Esophagus squamous epithelium (tissue), 5 donors: ENCODE data around the gene TPSB2. TPM values are rescaled to one million over a fixed set of nuclear protein-coding genes. Genes with fewer than 3 reads are reported as not detected.

Source experiments
- DNase-seq: peaks from one replicate; lab custom pipeline; 2025; lab: John Stamatoyannopoulos, UW
- H3K27ac ChIP-seq, 4 donors: fragments of 200-600 bp; sonication (generic); one replicate each; pipeline ENCODE4 v1.5.1; 2016 to 2019; ENCODE audit warnings: mild to moderate bottlenecking in 1 of 4
- H3K27me3 ChIP-seq, 4 donors: fragments of 200-600 bp; sonication (generic); 1 replicate in 3 of 4; 2 replicates in 1 of 4; pipeline versions ENCODE4 v1.5.1 to v1.6.0; 2017 to 2021; ENCODE audit warnings: antibody characterized with exemption in 1 of 4
- H3K36me3 ChIP-seq, 3 donors: fragments of 200-600 bp; sonication (generic); one replicate each; pipeline ENCODE4 v1.5.1; 2016 to 2019
- H3K4me1 ChIP-seq, 3 donors: fragments of 200-600 bp; sonication (generic); one replicate each; pipeline ENCODE4 v1.5.1; 2017 to 2019
- H3K4me3 ChIP-seq, 4 donors: fragments of 200-600 bp; sonication (generic); 1 replicate in 3 of 4; 2 replicates in 1 of 4; pipeline ENCODE4 v1.5.1; 2016 to 2019; ENCODE audit warnings: mild to moderate bottlenecking in 2 of 4, moderate library complexity in 1 of 4
- H3K9me3 ChIP-seq, 3 donors: fragments of 200-600 bp; sonication (generic); one replicate each; pipeline ENCODE4 v1.5.1; 2016 to 2019
- POLR2A ChIP-seq, 4 donors: fragments of 450-650 bp; IDR thresholded peaks; one replicate each; pipeline ENCODE4 v1.6.1; 2017; ENCODE audit warnings: antibody characterized with exemption in 4 of 4, mild to moderate bottlenecking in 4 of 4, moderate library complexity in 3 of 4
- WGBS, 2 donors: methylation state at CpG; one replicate each; pipeline ENCODE4 v1.1.5; 2018; 5-methylcytosine and 5-hydroxymethylcytosine counted together
- intact Hi-C: fragments of 100-400 bp; cut with DNase I; formaldehyde crosslinking; loops from one replicate; pipeline ENCODE4 v1.15.0; 2022
- total RNA-seq, 4 donors: library from RNA; depleted of rRNA; stranded (reverse); fragments of >200 nt; gene quantifications; one replicate each; pipeline ENCODE4 v1.1.0, GENCODE V29; 2016
- TF ChIP-seq, protein P1 (sequence below), 6 experiments: fragments of 450-650 bp in 4 of 6; fragments of 200-600 bp in 2 of 6; sonication (generic) in 2 of 6; IDR thresholded peaks; one replicate each; pipeline ENCODE4 v1.5.1; 2016 to 2019; ENCODE audit warnings: antibody characterized with exemption in 6 of 6, mild to moderate bottlenecking in 4 of 6, moderate library complexity in 4 of 6
- donor health status: DM: yes; HTN: yes; CAD: no.

Gene TPSB2
- total RNA-seq, 4 donors from 2014 or later = 4.0 to 537 (median 20.2) TPM

GRCh38 chr16:1265090-1265630 lies 35.2 kb upstream of the TPSB2 start:
- DNase-seq = no peak
- intact Hi-C loops = loop anchor here (10.0 kb wide), 1 partner anchor 790 kb away; no protein-coding TSS in a partner anchor
- no peaks in the 10 kb centered on the region for H3K9me3 ChIP-seq
- H3K27ac ChIP-seq = no peak overlapping the region
- H3K36me3 ChIP-seq = no peaks in the 10 kb centered on the region
- H3K4me1 ChIP-seq = peaks cover 0 to 7% (median 0%) of the 10 kb centered on the region in 3 donors
- TF ChIP-seq POLR2A (IDR thresholded peaks at IDR 0.05) = no peak
- TF ChIP-seq, protein P1, sequence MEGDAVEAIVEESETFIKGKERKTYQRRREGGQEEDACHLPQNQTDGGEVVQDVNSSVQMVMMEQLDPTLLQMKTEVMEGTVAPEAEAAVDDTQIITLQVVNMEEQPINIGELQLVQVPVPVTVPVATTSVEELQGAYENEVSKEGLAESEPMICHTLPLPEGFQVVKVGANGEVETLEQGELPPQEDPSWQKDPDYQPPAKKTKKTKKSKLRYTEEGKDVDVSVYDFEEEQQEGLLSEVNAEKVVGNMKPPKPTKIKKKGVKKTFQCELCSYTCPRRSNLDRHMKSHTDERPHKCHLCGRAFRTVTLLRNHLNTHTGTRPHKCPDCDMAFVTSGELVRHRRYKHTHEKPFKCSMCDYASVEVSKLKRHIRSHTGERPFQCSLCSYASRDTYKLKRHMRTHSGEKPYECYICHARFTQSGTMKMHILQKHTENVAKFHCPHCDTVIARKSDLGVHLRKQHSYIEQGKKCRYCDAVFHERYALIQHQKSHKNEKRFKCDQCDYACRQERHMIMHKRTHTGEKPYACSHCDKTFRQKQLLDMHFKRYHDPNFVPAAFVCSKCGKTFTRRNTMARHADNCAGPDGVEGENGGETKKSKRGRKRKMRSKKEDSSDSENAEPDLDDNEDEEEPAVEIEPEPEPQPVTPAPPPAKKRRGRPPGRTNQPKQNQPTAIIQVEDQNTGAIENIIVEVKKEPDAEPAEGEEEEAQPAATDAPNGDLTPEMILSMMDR (IDR thresholded peaks at IDR 0.05) = no peak
- no peak overlapping the region for H3K4me3 ChIP-seq
- H3K27me3 ChIP-seq = peaks cover 0 to 62% (median 9%) of the 10 kb centered on the region in 4 donors
- WGBS, 2 donors = 76% methylated on average over 8 to 9 of the region's 13 CpGs

DNA sequence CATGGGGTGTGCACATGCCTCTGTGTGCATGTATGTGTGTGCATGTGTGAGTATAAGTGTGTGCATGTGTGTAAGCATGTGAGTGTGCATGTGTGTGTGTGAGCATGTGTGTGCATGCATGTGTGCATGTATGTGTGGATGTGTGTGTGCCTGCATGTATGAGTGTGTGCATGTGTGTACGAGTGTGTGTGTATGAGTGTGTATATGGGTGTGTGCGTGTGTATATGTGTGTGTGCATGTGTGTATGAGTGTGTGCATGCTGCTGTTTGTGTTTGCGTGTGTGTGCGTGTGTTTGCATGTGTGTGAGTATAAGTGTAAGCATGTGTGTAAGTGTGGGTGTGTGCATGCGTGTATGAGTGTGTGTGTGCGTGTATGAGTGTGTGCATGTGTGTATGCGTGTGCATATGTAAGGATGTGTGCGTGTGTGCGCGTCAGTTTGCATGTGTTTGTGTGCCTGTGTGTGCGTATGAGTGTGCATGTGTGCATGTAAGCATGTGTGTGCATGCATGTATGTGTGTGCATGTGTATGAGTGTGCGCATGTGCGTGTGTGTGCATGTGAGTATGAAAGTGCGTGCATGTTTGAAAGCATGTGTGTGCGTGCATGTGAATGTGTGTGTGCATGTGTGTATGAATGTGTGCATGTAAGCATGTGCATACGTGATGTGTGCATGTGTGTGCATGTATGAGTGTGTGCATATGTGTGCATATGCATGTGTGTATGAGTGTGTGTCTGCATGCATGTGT lies 34.5 kb upstream of the TPSB2 start:
- DNase-seq = no peak
- H3K9me3 ChIP-seq = no peaks in the 10 kb centered on the region
- H3K4me1 ChIP-seq = peaks cover 1 to 10% (median 2%) of the 10 kb centered on the region in 3 donors
- no peak overlapping the region for H3K4me3 ChIP-seq
- H3K27me3 ChIP-seq = peaks cover 0 to 69% (median 15%) of the 10 kb centered on the region in 4 donors
- intact Hi-C loops = loop anchor here (10.0 kb wide), 1 partner anchor 790 kb away; no protein-coding TSS in a partner anchor
- H3K36me3 ChIP-seq = no peaks in the 10 kb centered on the region
- WGBS, 2 donors = 82 to 88% methylated on average over 16 of the region's 16 CpGs
- TF ChIP-seq POLR2A (IDR thresholded peaks at IDR 0.05) = no peak
- TF ChIP-seq, protein P1 (IDR thresholded peaks at IDR 0.05) = no peak
- no peak overlapping the region for H3K27ac ChIP-seq

- H3K27ac ChIP-seq = no peak overlapping the region
- H3K4me1 ChIP-seq = peaks cover 5 to 17% (median 9%) of the 10 kb centered on the region in 3 donors
- H3K9me3 ChIP-seq = no peaks in the 10 kb centered on the region
- intact Hi-C loops = loop anchor here (10.0 kb wide), 1 partner anchor 789 kb away; no protein-coding TSS in a partner anchor
- no peaks in the 10 kb centered on the region for H3K36me3 ChIP-seq
- TF ChIP-seq POLR2A (IDR thresholded peaks at IDR 0.05) = no peak
- TF ChIP-seq, protein P1 (IDR thresholded peaks at IDR 0.05) = no peak
- DNase-seq = no peak
- H3K27me3 ChIP-seq = peaks cover 0 to 76% (median 21%) of the 10 kb centered on the region in 4 donors
- 80 to 81% methylated on average over 1 to 4 of the region's 15 CpGs for WGBS, 2 donors
- no peak overlapping the region for H3K4me3 ChIP-seq
These were observed 33.8 kb upstream of the TPSB2 start for GRCh38 chr16:1263591-1264344.

GRCh38 chr16:1262846-1263221 lies 32.9 kb upstream of the TPSB2 start:
- WGBS, 2 donors = no CpG with 5 or more reads among the region's 9 CpGs
- TF ChIP-seq POLR2A (IDR thresholded peaks at IDR 0.05) = no peak
- TF ChIP-seq, protein P1 (IDR thresholded peaks at IDR 0.05) = no peak
- no peak overlapping the region for H3K4me3 ChIP-seq
- peaks cover 0 to 84% (median 21%) of the 10 kb centered on the region in 4 donors for H3K27me3 ChIP-seq
- intact Hi-C loops = loop anchor here (10.0 kb wide), 1 partner anchor 788 kb away; no protein-coding TSS in a partner anchor
- no peaks in the 10 kb centered on the region for H3K36me3 ChIP-seq
- no peak overlapping the region for H3K27ac ChIP-seq
- peaks cover 5 to 18% (median 9%) of the 10 kb centered on the region in 3 donors for H3K4me1 ChIP-seq
- no peaks in the 10 kb centered on the region for H3K9me3 ChIP-seq
- no peak for DNase-seq
